Fibroblast of mammary gland (primary cell): ENCODE results near the gene RBPJ.

Source experiments
- DNase-seq: peaks from one replicate; pipeline ENCODE4 v3.0.0-alpha.2; 2010; ENCODE audit warnings: low read depth
- H3K4me3 ChIP-seq: 2 replicates; pipeline ENCODE4 v1.5.1; 2011; ENCODE audit warnings: low read depth, mild to moderate bottlenecking, low read length, moderate library complexity; ENCODE audit not compliant: control insufficient read depth
- TF ChIP-seq, protein P1 (sequence below): conservative IDR thresholded peaks from 2 replicates; pipeline ENCODE4 v1.5.1; 2011; ENCODE audit warnings: low read depth, low read length, inconsistent platforms; ENCODE audit not compliant: control insufficient read depth, insufficient read depth

The RBPJ gene

DNA sequence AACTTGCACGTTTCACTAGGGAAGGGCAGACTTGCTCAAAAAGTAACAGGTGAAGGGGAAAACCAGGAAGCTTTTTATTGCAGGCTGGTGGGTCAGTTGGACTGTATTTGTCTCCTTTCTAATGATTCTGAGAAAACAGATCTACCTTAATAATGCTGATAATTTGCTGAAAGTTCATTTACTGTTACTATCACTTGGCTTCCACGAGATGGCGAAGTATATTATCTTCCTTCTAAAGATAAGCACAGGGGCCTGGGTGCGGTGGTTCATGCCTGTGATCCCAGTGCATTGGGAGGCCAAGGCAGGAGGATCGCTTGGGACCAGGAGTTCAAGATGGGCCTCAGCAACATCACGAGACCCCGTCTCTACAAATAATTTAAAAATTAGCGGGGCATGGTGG lies 153.1 kb downstream of the RBPJ start:
- TF ChIP-seq, protein P1, sequence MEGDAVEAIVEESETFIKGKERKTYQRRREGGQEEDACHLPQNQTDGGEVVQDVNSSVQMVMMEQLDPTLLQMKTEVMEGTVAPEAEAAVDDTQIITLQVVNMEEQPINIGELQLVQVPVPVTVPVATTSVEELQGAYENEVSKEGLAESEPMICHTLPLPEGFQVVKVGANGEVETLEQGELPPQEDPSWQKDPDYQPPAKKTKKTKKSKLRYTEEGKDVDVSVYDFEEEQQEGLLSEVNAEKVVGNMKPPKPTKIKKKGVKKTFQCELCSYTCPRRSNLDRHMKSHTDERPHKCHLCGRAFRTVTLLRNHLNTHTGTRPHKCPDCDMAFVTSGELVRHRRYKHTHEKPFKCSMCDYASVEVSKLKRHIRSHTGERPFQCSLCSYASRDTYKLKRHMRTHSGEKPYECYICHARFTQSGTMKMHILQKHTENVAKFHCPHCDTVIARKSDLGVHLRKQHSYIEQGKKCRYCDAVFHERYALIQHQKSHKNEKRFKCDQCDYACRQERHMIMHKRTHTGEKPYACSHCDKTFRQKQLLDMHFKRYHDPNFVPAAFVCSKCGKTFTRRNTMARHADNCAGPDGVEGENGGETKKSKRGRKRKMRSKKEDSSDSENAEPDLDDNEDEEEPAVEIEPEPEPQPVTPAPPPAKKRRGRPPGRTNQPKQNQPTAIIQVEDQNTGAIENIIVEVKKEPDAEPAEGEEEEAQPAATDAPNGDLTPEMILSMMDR, result no peak

DNA sequence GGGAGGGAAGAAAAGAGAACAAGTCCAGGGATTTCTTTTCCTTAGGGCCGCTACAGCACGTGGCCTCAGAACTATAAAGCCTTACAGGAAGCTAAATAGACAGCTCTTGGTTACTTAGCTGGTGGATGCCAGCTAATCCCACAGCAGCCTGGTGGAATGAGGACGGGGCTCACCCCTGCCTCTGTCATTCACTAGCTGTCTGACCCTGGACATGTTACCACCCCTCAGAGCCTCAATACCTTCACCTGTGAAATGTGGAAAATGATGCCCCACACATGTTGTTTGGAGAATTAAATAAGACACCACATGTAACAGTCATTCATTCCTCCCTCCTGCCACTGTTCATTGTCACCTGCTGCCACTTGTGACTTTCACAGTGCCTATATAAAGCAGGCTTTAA lies 153.7 kb downstream of the RBPJ start:
- no peak overlapping the region for H3K4me3 ChIP-seq
- TF ChIP-seq, protein P1, result no peak
- DNase-seq, result no peak

More for the DNA sequence above, 153.1 kb downstream of the RBPJ start:
- no peak for DNase-seq
- no peak overlapping the region for H3K4me3 ChIP-seq

DNA sequence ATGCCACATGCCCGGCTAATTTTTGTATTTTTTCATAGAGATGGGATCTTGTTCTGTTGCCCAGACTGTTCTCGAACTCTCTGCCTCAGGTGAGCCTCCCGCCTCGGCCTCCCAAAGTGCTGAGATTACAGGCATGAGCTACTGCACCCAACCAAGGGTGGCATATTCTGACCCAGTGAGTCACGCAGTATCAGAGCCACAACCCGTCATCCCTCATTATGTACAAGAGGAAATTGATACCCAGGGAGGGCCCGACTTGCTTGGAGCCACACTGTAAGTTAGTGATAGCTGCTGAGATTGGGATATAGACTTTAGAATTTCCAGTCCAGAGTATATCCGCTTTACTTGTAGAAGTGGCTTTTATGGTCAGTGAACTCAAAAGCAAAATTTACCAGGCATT lies 154.9 kb downstream of the RBPJ start:
- TF ChIP-seq, protein P1, result no peak
- H3K4me3 ChIP-seq, result no peak overlapping the region
- no peak for DNase-seq

DNA sequence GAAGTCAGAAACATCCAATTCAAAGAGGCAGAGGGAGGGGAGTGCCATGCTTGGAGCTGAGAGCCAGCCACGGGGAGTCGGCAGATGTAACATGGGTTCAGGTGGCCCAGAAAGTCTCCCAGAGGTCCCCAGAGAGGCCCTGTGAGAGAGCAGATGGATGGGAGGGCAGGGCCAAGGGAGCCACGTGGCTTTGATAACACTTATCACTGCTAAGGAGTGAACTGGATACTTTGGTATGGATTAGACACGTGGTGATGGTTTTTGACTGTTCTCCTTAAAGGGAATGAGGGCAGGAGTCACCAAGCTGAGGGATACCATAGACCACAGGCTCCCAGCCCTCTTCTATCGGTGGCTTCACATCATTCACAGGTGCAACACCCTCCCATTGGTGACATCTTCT lies 155.7 kb downstream of the RBPJ start:
- no peak for DNase-seq
- no peak overlapping the region for H3K4me3 ChIP-seq
- TF ChIP-seq, protein P1, result no peak

DNA sequence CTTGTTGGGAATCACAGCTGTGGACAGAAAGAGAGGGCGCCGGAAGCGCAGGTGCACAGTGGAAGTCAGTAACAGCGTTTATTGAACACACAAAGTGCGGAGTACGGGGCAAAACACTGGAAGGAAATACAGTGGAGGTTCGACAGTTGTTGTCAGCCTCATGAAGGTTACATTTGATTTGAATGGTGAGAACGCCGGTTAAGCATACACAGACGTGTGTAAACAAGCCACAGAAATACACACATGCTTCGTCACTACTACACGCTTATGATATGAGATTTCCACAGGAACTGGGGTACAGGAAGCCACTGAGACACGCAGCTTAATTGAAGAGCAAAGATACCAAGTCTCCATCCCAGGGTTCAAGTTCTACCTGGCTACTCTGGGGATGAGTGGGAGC lies 157.5 kb downstream of the RBPJ start:
- TF ChIP-seq, protein P1, result no peak
- no peak overlapping the region for H3K4me3 ChIP-seq
- DNase-seq, result no peak

DNA sequence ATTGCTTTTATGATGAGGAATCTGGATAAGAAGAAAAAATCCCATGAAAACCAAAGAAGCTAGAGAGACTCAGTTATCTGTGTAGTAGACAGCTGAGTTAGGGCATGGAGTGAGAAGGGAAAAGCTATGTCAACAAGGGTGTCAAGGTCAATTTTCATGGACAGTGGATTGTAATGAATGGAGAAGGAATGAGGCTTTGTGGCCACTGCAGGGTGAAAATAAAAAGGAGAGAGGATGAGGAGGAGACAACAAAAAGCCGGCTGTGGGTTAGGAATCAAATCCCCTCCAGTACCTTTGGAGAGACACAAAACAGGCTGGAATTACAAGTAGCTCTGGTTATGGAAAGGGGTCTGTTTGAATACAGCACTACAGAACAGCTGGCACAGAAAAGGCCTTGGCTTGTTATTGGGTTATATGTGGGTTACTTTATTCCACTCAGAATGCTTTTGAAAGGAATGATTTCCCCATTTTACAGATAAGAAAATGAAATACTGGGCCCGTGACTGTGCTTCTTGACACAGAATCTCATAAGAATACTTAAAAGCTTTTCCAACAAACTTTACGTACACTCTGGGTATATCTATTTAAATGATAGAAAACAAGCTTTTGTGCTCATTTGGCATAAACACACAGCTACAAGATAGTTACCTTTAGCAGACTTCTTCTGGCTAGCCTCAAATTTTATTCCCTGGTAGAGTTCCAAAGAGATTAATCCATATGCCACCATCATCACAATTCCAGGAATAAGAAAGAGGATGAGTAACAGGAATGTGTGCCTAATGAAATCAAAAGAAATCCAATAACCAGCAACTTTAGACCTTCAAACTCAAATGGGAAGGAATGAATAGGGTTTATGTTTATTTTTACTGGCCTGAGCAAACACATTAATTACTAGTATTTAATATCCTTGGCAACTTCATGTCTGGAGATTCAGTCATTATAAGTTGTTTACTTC lies 162.0 kb downstream of the RBPJ start:
- TF ChIP-seq, protein P1, result no peak
- DNase-seq, result no peak
- H3K4me3 ChIP-seq, result no peak overlapping the region
